Ovary (tissue), 9 donors: ENCODE data around the gene MBNL1. TPM values are rescaled to one million over a fixed set of nuclear protein-coding genes. Genes with fewer than 3 reads are reported as not detected.
"Not testable (repeated sequence)": the region's sequence is repeated elsewhere in the genome, so short reads cannot be mapped to it uniquely, and the experiment has no call there.

Experiments used
- DNase-seq, 5 donors: peaks; one replicate each; pipeline ENCODE4 v3.0.0-alpha.2; 2019 to 2020
- H3K27ac ChIP-seq, 2 donors: fragments of 200-600 bp; one replicate each; pipeline versions ENCODE4 v1.5.1 to v1.8.0; 2019 to 2022
- H3K27me3 ChIP-seq: fragments of 200-600 bp; one replicate; pipeline ENCODE4 v1.8.0; 2022
- H3K36me3 ChIP-seq: fragments of 200-600 bp; sonication (generic); one replicate; pipeline ENCODE4 v1.5.1; 2019
- H3K4me1 ChIP-seq: one replicate; pipeline ENCODE4 v1.8.1; 2013; ENCODE audit warnings: mild to moderate bottlenecking, moderate library complexity; ENCODE audit not compliant: insufficient read depth
- H3K4me3 ChIP-seq: fragments of 200-600 bp; sonication (generic); one replicate; pipeline ENCODE4 v1.5.1; 2017
- H3K9me3 ChIP-seq, 2 donors: fragments of 200-600 bp in 1 of 2; sonication (generic) in 1 of 2; one replicate each; pipeline versions ENCODE4 v1.5.1 to v1.8.1; 2013 to 2019; ENCODE audit warnings: mild to moderate bottlenecking in 1 of 2, moderate library complexity in 1 of 2
- EP300 ChIP-seq: sonication (generic); formaldehyde crosslinking; IDR thresholded peaks from one replicate; pipeline ENCODE4 v1.6.1; 2017; ENCODE audit warnings: antibody characterized with exemption
- POLR2A ChIP-seq: fragments of 450-650 bp; IDR thresholded peaks from one replicate; pipeline ENCODE4 v1.6.1; 2017; ENCODE audit warnings: antibody characterized with exemption, mild to moderate bottlenecking, moderate library complexity
- WGBS, 3 donors: extraction: QIAGEN DNeasy Blood & Tissue Kit in 1 of 3; methylation state at CpG; one replicate each; pipeline versions ENCODE4 v1.1.5 to v1.1.7; 2013 to 2017; 5-methylcytosine and 5-hydroxymethylcytosine counted together
- intact Hi-C, 4 donors: fragments of 100-400 bp; cut with DNase I; formaldehyde crosslinking; loops; one replicate each; pipeline versions ENCODE4 v1.11.0 to v1.15.1; 2022 to 2023
- polyA plus RNA-seq, 2 donors: library from polyadenylated mRNA; stranded (reverse); fragments of 200-250 nt in 1 of 2; fragments of 350-450 nt in 1 of 2; fragmentation: Illumina TruSeq in 1 of 2; extraction: RNeasy Lipid Tissue Mini Kit (QIAGEN cat#74804) in 1 of 2; gene quantifications; one replicate each; pipeline ENCODE4 v1.2.3, GENCODE V29; 2013 to 2014
- total RNA-seq, 7 donors: library from RNA; depleted of rRNA in 2 of 7; stranded (reverse); fragments of >200 nt in 2 of 7; fragmentation: NEBNext Ultra II Directional in 3 of 7; extraction: Animal tissue kit (Norgen Biotek cat#: 25700) in 3 of 7; gene quantifications; one replicate each; pipeline versions ENCODE4 v1.1.0 to v1.2.4, GENCODE V29; 2016 to 2023
- TF ChIP-seq, protein P1 (sequence below), 3 donors: fragments of 450-650 bp in 2 of 3; fragments of 200-600 bp in 1 of 3; IDR thresholded peaks; one replicate each; pipeline versions ENCODE4 v1.5.1 to v1.8.0; 2016 to 2022; ENCODE audit warnings: antibody characterized with exemption in 3 of 3, mild to moderate bottlenecking in 1 of 3
- donor health status: DM: no; HTN: no; CAD: no; lungs with moderate emphysema.
- donor health status: DM: no; HTN: no; CAD: no.
- donor health status: Bipolar disorder and iron deficiency.
- donor health status: DM: yes; HTN: yes; CAD: no.
- donor health status: DM: no; HTN: no; CAD: no.
- donor health status: DM: yes; HTN: yes; CAD: no.

Gene MBNL1
- total and polyA plus RNA-seq, 9 donors = 39.7 to 152 (median 123) TPM

DNA sequence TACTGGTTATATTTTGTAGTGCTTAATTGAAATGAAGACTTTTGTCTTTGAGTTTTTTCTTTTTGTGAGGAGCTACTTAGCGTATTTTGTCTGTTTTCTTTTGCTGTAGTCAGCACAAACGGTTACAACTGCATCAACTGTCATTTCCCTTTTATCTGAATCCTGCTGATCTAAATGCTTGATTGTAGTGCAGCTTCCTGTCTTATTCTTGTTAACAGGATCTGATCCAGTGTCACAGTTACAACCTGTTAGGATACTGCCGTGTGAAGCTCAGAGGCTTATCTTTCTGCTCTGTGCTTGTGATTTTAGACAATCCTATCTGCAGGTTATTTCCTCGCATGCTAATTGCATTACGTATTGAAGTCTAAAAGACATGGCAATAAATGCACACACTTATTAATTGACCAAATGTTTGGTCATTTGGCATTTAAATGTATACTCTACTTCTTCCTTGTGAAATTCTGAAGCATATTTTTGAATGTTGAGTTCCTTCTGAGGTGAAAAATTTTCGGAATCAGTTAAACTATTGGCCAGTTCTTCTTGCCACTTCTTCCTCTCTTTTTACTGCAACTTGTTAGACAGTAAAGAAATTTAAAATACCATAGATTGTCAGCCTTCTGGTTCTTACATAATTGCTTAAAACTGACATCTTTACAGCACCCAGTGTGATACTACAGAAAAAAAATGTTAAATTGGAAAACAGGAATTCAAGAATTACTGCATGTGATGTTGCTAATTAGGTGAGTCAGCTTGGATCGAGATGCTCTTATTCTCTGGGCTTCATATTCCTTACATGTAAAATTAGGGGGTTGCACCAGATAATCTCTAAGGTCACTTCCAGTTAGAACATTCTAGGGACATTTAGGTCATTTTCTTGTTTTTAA lies 168.2 kb downstream of the MBNL1 start:
- Histone ChIP-seq H3K36me3 (no peaks in the 10 kb centered on the region), H3K27ac (no peak overlapping the region), H3K27me3 (no peaks in the 10 kb centered on the region), H3K4me3 (no peak overlapping the region), H3K9me3 (no peaks in the 10 kb centered on the region), H3K4me1 (no peaks in the 10 kb centered on the region)
- DNase-seq = no peak
- TF ChIP-seq, protein P1, sequence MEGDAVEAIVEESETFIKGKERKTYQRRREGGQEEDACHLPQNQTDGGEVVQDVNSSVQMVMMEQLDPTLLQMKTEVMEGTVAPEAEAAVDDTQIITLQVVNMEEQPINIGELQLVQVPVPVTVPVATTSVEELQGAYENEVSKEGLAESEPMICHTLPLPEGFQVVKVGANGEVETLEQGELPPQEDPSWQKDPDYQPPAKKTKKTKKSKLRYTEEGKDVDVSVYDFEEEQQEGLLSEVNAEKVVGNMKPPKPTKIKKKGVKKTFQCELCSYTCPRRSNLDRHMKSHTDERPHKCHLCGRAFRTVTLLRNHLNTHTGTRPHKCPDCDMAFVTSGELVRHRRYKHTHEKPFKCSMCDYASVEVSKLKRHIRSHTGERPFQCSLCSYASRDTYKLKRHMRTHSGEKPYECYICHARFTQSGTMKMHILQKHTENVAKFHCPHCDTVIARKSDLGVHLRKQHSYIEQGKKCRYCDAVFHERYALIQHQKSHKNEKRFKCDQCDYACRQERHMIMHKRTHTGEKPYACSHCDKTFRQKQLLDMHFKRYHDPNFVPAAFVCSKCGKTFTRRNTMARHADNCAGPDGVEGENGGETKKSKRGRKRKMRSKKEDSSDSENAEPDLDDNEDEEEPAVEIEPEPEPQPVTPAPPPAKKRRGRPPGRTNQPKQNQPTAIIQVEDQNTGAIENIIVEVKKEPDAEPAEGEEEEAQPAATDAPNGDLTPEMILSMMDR (IDR thresholded peaks at IDR 0.05) = no peak
- TF ChIP-seq POLR2A (no peak), EP300 (no peak)
- 67 to 79% (median 77%) methylated on average over 7 of the region's 7 CpGs for WGBS, 3 donors
- intact Hi-C loops = no loop called here

DNA sequence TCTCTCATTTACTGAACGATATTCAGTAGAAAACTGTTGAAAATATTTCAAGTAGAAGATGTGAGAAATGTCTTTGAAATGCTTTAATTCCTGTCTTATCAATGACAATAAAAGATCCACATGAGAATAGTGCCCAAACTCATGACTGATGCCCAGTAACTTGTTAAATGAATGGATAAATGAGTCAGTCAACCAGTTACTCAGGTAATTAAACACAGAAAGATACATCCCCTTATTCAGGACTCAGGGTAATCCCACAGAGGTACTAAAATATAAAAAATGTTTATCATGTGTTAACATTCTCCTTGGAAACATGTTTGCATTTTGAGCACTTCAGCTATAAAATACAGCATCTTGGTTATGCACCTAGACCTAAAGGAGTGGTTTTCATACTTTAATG lies 169.5 kb downstream of the MBNL1 start:
- no peak overlapping the region for H3K27ac ChIP-seq
- TF ChIP-seq POLR2A (no peak), EP300 (no peak)
- TF ChIP-seq, protein P1 (IDR thresholded peaks at IDR 0.05) = no peak
- WGBS, 3 donors = 67 to 77% (median 68%) methylated on average over 1 of the region's 1 CpG

DNA sequence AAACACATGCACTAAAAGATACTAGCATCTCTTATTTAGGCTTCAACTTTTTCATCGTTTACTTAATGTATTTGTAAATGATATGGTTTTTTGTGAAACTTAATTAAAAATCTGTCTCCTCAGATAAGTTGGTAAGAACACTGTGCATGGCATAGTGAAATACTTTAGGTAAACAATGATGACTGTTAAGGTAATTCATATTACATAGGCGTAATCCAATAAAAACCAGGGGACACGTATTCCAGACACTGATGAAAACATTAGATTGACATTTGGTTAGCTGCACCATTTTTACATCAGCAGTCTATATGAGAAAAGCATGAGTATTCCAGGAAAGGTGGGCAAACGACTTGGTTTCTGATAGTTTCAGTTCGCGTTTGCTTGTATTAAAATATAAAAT lies 170.0 kb downstream of the MBNL1 start:
- no peak overlapping the region for H3K4me3 ChIP-seq
- H3K4me1 ChIP-seq = no peaks in the 10 kb centered on the region
- no peak overlapping the region for H3K27ac ChIP-seq
- H3K36me3 ChIP-seq = no peaks in the 10 kb centered on the region
- no peaks in the 10 kb centered on the region for H3K9me3 ChIP-seq
- TF ChIP-seq POLR2A (no peak), EP300 (no peak)
- TF ChIP-seq, protein P1 (IDR thresholded peaks at IDR 0.05) = no peak
- no peak for DNase-seq
- intact Hi-C loops = no loop called here
- WGBS, 3 donors = 87 to 91% (median 89%) methylated on average over 6 of the region's 6 CpGs
- no peaks in the 10 kb centered on the region for H3K27me3 ChIP-seq

More for the DNA sequence above, 169.5 kb downstream of the MBNL1 start:
- Histone ChIP-seq H3K4me3 (no peak overlapping the region), H3K9me3 (no peaks in the 10 kb centered on the region), H3K36me3 (no peaks in the 10 kb centered on the region), H3K4me1 (no peaks in the 10 kb centered on the region), H3K27me3 (no peaks in the 10 kb centered on the region)
- no peak for DNase-seq
- intact Hi-C loops = no loop called here

DNA sequence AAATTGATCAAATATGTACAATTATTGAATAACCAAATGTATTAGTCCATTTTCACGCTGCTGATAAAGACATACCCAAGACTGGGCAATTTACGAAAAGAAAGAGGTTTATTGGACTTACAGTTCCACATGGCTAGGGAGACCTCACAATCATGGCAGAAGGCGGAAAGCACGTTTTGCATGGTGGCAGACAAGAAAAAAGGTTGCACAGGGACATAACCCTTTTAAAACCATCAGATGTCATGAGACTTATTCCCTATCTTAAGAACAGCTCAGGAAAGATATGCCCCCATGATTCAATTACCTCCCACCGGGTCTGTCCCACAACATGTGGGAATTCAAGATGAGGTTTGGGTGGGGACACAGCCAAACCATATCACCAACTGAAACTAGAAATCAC lies 171.5 kb downstream of the MBNL1 start:
- intact Hi-C loops = loop anchor here in 1 of 4 donors (10.0 kb wide), 1 partner anchor 175 kb away; the partner anchor contains the start of gene MBNL1
- not testable (repeated sequence) for H3K27me3 ChIP-seq, H3K27ac ChIP-seq, H3K36me3 ChIP-seq, H3K4me3 ChIP-seq, H3K4me1 ChIP-seq, DNase-seq, H3K9me3 ChIP-seq
- WGBS, 3 donors = 95 to 97% (median 95%) methylated on average over 5 of the region's 5 CpGs
